NCI-H510A treated with DMSO at 0.1 percent for 48 hours (cell line): ENCODE data around the gene AKT3.
"Not testable (repeated sequence)": the region's sequence is repeated elsewhere in the genome, so short reads cannot be mapped to it uniquely, and the experiment has no call there.

Experiments used
- DNase-seq: peaks from one replicate; lab custom pipeline; 2025; lab: John Stamatoyannopoulos, UW

AKT3 gene

GRCh38 chr1:243841507-243841906, 8.5 kb downstream of the AKT3 start:
- no peak for DNase-seq

DNA sequence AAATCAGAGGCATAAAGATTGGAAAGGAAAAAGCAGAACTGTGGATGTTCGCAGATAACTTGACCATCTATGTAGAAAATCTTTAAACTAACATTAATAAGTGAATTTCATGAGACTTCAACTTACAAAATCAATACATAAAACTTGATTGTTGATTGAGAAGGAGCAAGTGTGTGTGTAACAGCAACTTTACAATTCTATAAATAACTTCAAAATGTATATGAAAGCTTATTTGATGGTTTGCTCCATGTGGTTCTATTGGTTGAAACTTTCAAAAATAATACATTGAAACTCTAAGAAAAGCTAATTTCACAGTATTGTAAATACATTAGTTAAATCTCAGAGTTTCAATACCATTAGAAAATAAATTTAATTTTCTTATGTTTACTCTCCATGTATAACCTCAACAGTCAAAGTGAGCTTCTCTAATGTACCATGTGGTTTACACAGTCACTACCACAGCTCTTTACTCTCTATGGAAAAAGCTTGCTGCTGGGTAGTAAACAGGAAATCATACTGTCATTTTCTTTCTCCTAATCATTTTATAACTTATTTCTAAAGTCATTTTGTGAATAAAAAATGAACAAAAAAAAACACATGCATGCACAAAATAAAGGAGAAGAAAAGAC, 12.0 kb downstream of the AKT3 start:
- no peak for DNase-seq

DNA sequence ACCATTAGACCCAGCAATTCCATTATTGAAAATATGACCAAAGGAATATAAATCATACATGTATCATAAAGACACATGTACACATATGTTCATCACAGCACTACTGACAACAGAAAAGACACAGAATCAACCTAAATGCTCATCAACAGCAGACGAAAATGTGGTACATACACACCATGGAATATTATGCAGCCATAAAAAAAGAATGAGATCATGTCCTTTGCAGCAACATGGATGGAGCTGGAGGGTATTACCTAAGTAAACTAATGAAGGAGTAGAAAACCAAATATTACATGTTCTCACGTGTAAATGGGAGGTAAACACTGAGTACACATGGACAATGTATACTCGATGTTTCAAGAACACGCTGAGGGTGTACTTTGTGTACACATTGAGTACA, 15.9 kb downstream of the AKT3 start:
- no peak for DNase-seq

DNA sequence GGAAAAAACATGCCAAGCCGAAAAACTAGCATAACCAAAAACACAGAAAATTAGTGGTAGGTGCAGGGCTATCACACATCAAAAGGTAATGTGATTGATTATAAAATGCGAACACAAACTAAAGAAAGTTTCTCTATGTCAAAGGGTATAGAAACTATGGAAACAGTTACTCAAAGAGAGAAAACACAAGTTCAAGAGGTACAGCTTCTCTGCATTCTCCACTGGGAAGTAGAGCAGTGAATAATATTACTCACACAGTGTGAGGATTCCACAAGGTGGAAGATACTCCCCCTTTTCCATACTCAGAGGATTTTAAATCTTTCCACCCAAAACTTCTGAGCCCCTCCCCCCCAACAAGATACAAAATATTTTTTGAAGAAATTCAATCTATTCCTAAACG, 18.6 kb downstream of the AKT3 start:
- no peak for DNase-seq

DNA sequence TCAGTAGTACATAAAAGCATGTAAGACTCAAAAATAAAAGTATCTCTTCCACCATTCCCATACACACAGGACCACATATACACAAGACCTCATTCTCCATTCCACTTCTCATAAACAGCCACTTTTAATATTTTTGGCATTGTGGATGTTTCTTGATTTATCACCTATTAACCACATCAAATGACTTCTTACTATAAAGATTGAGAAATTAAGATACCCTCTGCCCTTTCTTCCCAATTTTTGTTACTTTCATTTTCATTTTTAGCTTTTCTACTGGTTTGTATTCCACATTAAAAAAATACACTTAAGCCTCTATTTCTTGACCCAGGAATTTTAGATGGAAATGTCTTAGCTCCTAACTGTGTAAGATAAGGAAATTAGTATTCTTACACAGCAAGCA, 22.8 kb downstream of the AKT3 start:
- DNase-seq = no peak

DNA sequence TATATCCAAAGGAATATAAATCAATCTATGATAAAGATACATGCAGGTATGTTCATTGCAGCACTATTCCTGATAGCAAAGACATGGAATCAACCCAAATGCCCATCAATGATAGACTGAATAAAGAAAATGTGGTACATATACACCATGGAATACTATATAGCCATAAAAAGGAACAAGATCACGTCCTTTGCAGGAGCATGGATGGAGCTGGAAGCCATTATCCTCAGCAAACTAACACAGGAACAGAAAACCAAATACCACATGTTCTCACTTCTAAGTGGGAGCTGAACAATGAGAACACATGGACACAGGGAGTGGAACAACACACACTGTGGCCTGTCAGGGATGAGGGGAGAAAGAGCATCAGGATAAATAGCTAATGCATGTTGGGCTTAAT, 25.1 kb downstream of the AKT3 start:
- DNase-seq = not testable (repeated sequence)

- no peak for DNase-seq
Measured at GRCh38 chr1:243821177-243821680, 28.8 kb downstream of the AKT3 start.

GRCh38 chr1:243819438-243819839, 30.6 kb downstream of the AKT3 start:
- no peak for DNase-seq

- DNase-seq = no peak
Measured at GRCh38 chr1:243818978-243819377, 31.1 kb downstream of the AKT3 start.

DNA sequence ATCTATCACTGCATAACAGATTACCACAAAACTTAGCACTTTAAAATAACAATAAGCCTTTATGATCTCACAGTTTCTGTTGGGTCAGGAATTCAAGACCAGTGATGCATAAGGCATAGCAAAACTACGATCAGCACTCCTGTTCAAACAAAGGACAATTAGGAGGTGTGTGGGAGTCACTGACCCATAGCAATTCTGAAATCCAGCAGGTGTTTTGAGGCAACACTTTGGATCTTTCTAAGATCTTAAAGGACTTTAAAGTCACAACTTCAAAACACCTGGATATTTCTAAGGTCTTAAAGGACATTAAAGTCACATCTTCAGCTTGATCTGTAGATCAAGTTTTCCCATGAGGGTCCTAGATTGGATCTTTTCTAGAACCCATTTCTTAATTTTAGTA, 35.3 kb downstream of the AKT3 start:
- no peak for DNase-seq

DNA sequence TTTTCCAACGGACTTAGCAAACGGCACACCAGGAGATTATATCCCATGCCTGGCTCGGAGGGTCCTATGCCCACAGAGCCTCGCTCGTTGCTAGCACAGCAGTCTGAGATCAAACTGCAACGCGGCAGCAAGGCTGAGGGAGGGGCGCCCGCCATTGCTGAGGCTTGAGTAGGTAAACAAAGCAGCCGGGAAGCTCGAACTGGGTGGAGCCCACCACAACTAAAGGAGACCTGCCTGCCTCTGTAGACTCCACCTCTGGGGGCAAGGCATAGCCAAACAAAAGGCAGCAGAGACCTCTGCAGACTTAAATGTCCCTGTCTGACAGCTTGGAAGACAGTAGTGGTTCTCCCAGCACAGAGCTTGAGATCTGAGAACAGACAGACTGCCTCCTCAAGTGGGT, 42.7 kb downstream of the AKT3 start:
- not testable (repeated sequence) for DNase-seq

DNA sequence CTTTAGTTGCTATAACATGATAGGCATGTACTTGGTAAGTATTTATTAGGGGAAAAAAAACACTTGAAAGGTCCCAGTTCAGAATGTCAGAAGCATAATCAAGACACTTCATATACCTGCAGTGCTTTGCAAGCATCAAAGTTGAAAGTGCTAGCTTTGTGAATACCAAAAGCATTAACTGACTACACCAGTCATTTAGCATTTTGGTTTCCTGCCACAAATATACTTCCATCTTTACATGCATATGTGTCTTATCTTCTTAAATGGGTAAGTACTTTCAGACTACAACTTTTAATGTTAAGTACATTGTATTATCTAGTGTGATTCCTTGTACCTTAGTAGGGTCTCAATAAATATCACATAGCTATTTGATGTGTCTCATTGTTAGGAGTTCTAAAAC, 43.7 kb downstream of the AKT3 start:
- no peak for DNase-seq

- no peak for DNase-seq
Measured at GRCh38 chr1:243802736-243803135, 47.3 kb downstream of the AKT3 start.

- no peak for DNase-seq
Measured at GRCh38 chr1:243801378-243801777, 48.7 kb downstream of the AKT3 start.

DNA sequence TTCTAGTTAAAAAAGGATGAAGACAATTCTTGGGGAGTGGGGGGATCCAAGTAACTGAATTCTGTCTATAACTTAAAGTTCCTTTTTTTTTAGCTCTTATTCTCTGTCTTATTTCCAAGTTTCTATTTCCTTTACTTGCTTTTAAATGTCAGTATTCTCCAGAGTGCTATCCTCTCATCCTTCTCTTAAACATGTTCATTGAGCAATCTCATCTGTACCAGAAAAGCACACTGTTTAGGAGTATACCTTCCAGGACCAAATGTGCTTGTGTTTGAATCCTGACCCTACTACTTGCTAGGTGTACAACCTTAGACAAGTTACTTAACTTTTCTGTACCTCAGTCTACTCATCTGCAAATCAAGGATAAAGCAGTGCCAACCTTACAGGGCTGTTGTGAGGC, 50.1 kb downstream of the AKT3 start:
- no peak for DNase-seq

- no peak for DNase-seq
Measured at GRCh38 chr1:243798726-243799125, 51.3 kb downstream of the AKT3 start.

GRCh38 chr1:243796016-243796415, 54.0 kb downstream of the AKT3 start:
- DNase-seq = no peak

GRCh38 chr1:243793298-243793697, 56.7 kb downstream of the AKT3 start:
- DNase-seq = no peak

DNA sequence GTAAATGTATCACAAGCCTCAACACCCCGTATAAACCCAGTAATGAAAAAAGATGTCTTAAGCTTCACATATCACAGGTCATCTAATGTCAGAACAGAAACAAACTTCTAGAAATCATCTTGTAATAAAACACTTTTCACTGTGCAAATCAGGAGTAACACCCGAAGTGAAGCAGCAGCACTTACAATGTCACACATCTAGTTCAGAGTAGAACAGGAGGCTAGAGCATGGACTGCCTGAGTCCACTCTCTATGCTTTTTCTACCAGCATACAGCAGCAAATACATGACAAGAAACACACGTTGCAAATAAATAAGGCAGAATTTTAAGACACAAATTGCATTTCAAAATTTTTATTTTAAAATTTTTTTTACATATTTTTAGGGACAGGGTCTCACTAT, 57.2 kb downstream of the AKT3 start:
- no peak for DNase-seq

DNA sequence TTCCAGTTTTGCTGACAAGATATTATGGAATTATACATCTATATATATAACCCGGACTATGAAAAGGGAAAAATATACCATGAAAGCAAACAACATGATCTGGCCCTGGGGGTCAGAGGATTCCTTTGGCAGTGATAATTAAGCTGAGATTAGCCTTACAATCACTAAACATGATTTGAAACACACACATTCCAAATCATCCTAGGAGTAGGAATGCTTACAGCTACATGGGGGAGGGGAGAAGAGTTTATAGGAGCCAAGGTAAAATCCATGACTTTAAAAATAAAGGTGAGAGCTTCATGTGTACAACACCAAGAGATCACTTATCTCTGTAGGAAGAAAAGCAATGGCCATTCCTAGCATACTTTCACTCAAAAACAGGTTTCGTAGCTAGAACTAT, 57.6 kb downstream of the AKT3 start:
- no peak for DNase-seq

- DNase-seq = no peak
Measured at GRCh38 chr1:243791586-243792267, 58.3 kb downstream of the AKT3 start.

GRCh38 chr1:243790404-243790803, 59.6 kb downstream of the AKT3 start:
- no peak for DNase-seq

GRCh38 chr1:243786531-243786930, 63.5 kb downstream of the AKT3 start:
- no peak for DNase-seq

DNA sequence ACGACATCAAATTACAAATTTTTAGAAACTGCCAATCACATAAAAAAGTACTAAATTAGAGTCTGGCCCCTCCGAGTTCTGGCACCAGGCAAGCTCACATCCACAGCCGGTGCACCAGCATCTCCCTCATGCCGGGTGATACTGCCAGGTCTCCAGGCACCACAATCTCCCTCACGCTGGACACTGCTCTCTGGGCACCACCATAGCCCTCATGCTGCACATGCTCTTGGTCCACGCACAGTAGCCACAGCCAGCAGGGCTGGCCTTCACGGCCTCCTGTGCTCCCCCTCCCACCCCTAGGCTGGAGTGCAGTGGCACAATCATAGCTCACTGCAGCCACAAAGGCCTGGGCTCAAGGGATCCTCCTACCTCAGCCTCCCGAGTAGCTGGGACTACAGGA, 65.5 kb downstream of the AKT3 start:
- no peak for DNase-seq
